Activated naive CD4-positive, alpha-beta T cell treated with anti-CD3 and anti-CD28 coated beads, Interleukin-2, amount 10 ng/mL, durations not matched to agents 7 days and 5 days (primary cell): ENCODE results near the gene HDHD2.

Source experiments
- CTCF ChIA-PET: fragments of 350-600 bp; sonication (Branson Sonifier 250); formaldehyde crosslinking; loops from one replicate; lab custom pipeline; 2021; ENCODE audit warnings: antibody characterized with exemption; lab: Charles Lee
- DNase-seq: peaks from one replicate; pipeline ENCODE4 v3.0.0-alpha.2; 2020
- H3K27ac Mint-ChIP-seq: one replicate; pipeline ENCODE4 v1.8.0; 2021; ENCODE audit warnings: mild to moderate bottlenecking, moderate library complexity, mixed read lengths
- H3K27me3 Mint-ChIP-seq: one replicate; pipeline ENCODE4 v1.8.0; 2021; ENCODE audit warnings: mild to moderate bottlenecking, mixed read lengths
- H3K36me3 Mint-ChIP-seq: one replicate; pipeline ENCODE4 v1.8.0; 2021; ENCODE audit warnings: mixed read lengths
- H3K4me1 Mint-ChIP-seq: one replicate; pipeline ENCODE4 v1.8.0; 2021; ENCODE audit warnings: mixed read lengths
- H3K4me3 Mint-ChIP-seq: one replicate; pipeline ENCODE4 v1.8.0; 2021; ENCODE audit warnings: mild to moderate bottlenecking, moderate library complexity, mixed read lengths
- H3K9me3 Mint-ChIP-seq: one replicate; pipeline ENCODE4 v1.8.0; 2021; ENCODE audit warnings: mixed read lengths

Gene HDHD2

GRCh38 chr18:47115205-47115604, 35.1 kb downstream of the HDHD2 start:
- no peak overlapping the region for H3K27ac Mint-ChIP-seq
- DNase-seq: no peak
- H3K9me3 Mint-ChIP-seq: no peaks in the 10 kb centered on the region
- no peak overlapping the region for H3K4me3 Mint-ChIP-seq
- H3K36me3 Mint-ChIP-seq: peaks cover 28% of the 10 kb centered on the region
- H3K27me3 Mint-ChIP-seq: no peaks in the 10 kb centered on the region
- H3K4me1 Mint-ChIP-seq: peaks cover 1% of the 10 kb centered on the region
- CTCF ChIA-PET: interaction anchor here (1.3 kb wide), 1 partner anchor 16 kb away, joined by 3 read pairs; no protein-coding TSS in a partner anchor

GRCh38 chr18:47113796-47114540, 36.3 kb downstream of the HDHD2 start:
- Mint-ChIP-seq H3K36me3 (peaks cover 27% of the 10 kb centered on the region), H3K4me3 (no peak overlapping the region), H3K4me1 (no peaks in the 10 kb centered on the region), H3K27ac (no peak overlapping the region), H3K27me3 (no peaks in the 10 kb centered on the region), H3K9me3 (no peaks in the 10 kb centered on the region)
- no peak for DNase-seq
- CTCF ChIA-PET: no interaction called here

- H3K4me3 Mint-ChIP-seq: no peak overlapping the region
- H3K27me3 Mint-ChIP-seq: no peaks in the 10 kb centered on the region
- H3K4me1 Mint-ChIP-seq: no peaks in the 10 kb centered on the region
- CTCF ChIA-PET: interaction anchor here (1.2 kb wide), 1 partner anchor 94 kb away, joined by 5 read pairs; no protein-coding TSS in a partner anchor
- H3K36me3 Mint-ChIP-seq: peaks cover 29% of the 10 kb centered on the region
- H3K27ac Mint-ChIP-seq: no peak overlapping the region
- no peaks in the 10 kb centered on the region for H3K9me3 Mint-ChIP-seq
- DNase-seq: no peak
Measured at GRCh38 chr18:47110492-47111274, 39.6 kb downstream of the HDHD2 start.

DNA sequence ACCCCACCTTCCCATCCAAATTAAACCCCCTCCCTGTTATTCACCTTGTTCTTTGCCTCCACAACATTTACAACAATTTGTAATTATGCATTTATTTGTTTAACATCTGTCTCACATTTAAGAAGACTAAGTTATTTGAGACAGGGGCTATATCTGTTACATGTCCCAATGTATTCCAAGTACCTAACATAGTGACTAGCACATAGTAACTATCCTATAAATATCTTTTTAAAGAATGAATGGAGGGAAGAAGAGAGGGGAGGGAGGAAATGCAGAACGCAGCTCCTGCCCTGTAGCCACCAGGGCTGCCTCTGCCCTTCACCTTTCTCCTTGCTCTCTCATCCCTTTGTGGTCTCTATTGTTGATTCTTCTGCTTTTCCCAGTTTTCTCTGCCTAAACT, 40.6 kb downstream of the HDHD2 start:
- no peak for DNase-seq
- CTCF ChIA-PET: interaction anchor here (1.2 kb wide), 1 partner anchor 95 kb away, joined by 5 read pairs; no protein-coding TSS in a partner anchor
- H3K4me1 Mint-ChIP-seq: no peaks in the 10 kb centered on the region
- H3K4me3 Mint-ChIP-seq: no peak overlapping the region
- H3K36me3 Mint-ChIP-seq: peaks cover 29% of the 10 kb centered on the region
- H3K27me3 Mint-ChIP-seq: no peaks in the 10 kb centered on the region
- H3K9me3 Mint-ChIP-seq: no peaks in the 10 kb centered on the region
- H3K27ac Mint-ChIP-seq: no peak overlapping the region

GRCh38 chr18:47108998-47109405, 41.3 kb downstream of the HDHD2 start:
- no peaks in the 10 kb centered on the region for H3K4me1 Mint-ChIP-seq
- DNase-seq: no peak
- no peaks in the 10 kb centered on the region for H3K9me3 Mint-ChIP-seq
- H3K27me3 Mint-ChIP-seq: no peaks in the 10 kb centered on the region
- H3K27ac Mint-ChIP-seq: no peak overlapping the region
- peaks cover 28% of the 10 kb centered on the region for H3K36me3 Mint-ChIP-seq
- CTCF ChIA-PET: no interaction called here
- H3K4me3 Mint-ChIP-seq: no peak overlapping the region

DNA sequence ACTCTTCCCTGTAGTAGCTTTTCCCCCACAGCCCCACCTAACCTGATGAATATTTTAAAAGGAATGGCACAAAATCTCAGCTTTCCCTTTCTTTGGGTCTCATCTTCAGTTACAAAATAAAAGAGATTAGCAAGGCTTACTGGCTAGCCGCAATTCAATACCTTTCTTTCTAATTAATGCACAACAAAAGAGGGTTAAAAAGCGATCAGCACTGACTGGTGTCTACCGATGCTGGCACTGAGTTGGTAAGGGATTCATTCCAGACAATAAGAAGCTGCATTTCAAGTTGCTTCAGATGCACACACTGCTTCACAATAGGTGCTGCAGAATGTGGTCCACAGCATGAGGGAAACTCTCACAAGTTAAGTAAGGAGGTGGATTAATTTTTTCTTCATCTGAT, 41.9 kb downstream of the HDHD2 start:
- Mint-ChIP-seq H3K9me3 (no peaks in the 10 kb centered on the region), H3K4me3 (no peak overlapping the region), H3K27ac (no peak overlapping the region), H3K27me3 (no peaks in the 10 kb centered on the region), H3K36me3 (peaks cover 28% of the 10 kb centered on the region), H3K4me1 (no peaks in the 10 kb centered on the region)
- DNase-seq: no peak
- CTCF ChIA-PET: no interaction called here

- H3K36me3 Mint-ChIP-seq: peaks cover 4% of the 10 kb centered on the region
- H3K27ac Mint-ChIP-seq: no peak overlapping the region
- CTCF ChIA-PET: interaction anchor here (0.5 to 4.5 kb wide), 6 partner anchors 11 to 960 kb away, joined by 3 to 44 read pairs (median 3); no protein-coding TSS in a partner anchor
- H3K27me3 Mint-ChIP-seq: no peaks in the 10 kb centered on the region
- DNase-seq: peak; percentile 72
- H3K9me3 Mint-ChIP-seq: no peaks in the 10 kb centered on the region
- no peaks in the 10 kb centered on the region for H3K4me1 Mint-ChIP-seq
- no peak overlapping the region for H3K4me3 Mint-ChIP-seq
Measured at GRCh38 chr18:47100212-47100831, 50.0 kb downstream of the HDHD2 start.

DNA sequence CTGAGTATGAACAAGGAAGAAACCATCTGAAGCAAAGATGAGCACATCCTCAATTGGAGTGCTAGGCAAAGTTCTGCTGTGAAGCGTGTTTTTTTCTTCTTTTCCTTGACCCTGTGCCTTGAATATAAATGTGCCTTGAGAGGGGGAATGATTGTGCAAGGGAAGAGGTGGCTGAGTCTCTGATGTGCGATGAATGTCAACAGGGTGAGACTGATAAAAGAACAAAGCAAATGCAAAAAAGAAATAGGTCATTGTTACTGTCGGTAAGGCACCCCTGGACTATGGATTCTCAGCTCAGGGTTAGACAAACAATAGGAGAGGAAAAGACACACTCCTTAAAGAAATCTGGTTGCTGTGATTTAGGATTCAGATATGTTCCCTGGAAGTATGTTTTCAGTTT, 54.5 kb downstream of the HDHD2 start:
- H3K4me1 Mint-ChIP-seq: no peaks in the 10 kb centered on the region
- no peaks in the 10 kb centered on the region for H3K9me3 Mint-ChIP-seq
- no peaks in the 10 kb centered on the region for H3K27me3 Mint-ChIP-seq
- no peak overlapping the region for H3K4me3 Mint-ChIP-seq
- H3K27ac Mint-ChIP-seq: no peak overlapping the region
- no peak for DNase-seq
- no peaks in the 10 kb centered on the region for H3K36me3 Mint-ChIP-seq
- CTCF ChIA-PET: no interaction called here

GRCh38 chr18:47087676-47088075, 62.6 kb downstream of the HDHD2 start:
- Mint-ChIP-seq H3K36me3 (no peaks in the 10 kb centered on the region), H3K27ac (no peak overlapping the region), H3K27me3 (no peaks in the 10 kb centered on the region), H3K4me1 (no peaks in the 10 kb centered on the region), H3K9me3 (no peaks in the 10 kb centered on the region), H3K4me3 (no peak overlapping the region)
- CTCF ChIA-PET: no interaction called here
- no peak for DNase-seq

DNA sequence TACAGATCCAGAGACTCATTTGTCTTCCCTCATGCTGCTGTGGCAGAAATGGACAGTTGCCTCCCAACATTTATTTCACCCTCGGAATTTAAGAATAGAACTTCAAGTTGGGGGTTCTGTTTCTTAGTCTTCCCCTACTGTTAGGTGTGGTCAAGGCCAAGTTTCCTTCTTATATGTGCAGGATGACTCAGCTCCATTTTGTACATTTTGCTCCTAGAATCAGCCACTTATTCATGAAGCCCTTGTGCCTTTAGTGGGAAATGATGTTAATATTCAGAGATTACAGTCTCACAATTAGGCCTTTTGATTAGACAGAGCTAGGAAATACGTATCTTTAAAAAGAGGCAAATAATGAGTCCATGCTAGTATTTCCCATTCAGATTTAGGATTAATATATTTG, 68.7 kb downstream of the HDHD2 start:
- Mint-ChIP-seq H3K4me3 (no peak overlapping the region), H3K27me3 (no peaks in the 10 kb centered on the region), H3K9me3 (no peaks in the 10 kb centered on the region), H3K27ac (no peak overlapping the region), H3K4me1 (no peaks in the 10 kb centered on the region), H3K36me3 (no peaks in the 10 kb centered on the region)
- CTCF ChIA-PET: interaction anchor here (1.2 kb wide), 1 partner anchor 123 kb away, joined by 4 read pairs; no protein-coding TSS in a partner anchor
- DNase-seq: no peak

GRCh38 chr18:47080872-47081271, 69.4 kb downstream of the HDHD2 start:
- H3K4me1 Mint-ChIP-seq: no peaks in the 10 kb centered on the region
- DNase-seq: no peak
- no peaks in the 10 kb centered on the region for H3K36me3 Mint-ChIP-seq
- no peak overlapping the region for H3K27ac Mint-ChIP-seq
- CTCF ChIA-PET: no interaction called here
- H3K9me3 Mint-ChIP-seq: no peaks in the 10 kb centered on the region
- no peak overlapping the region for H3K4me3 Mint-ChIP-seq
- no peaks in the 10 kb centered on the region for H3K27me3 Mint-ChIP-seq

- Mint-ChIP-seq H3K27me3 (peaks cover 3% of the 10 kb centered on the region), H3K27ac (no peak overlapping the region), H3K36me3 (no peaks in the 10 kb centered on the region), H3K9me3 (no peaks in the 10 kb centered on the region), H3K4me3 (no peak overlapping the region), H3K4me1 (no peaks in the 10 kb centered on the region)
- CTCF ChIA-PET: no interaction called here
- DNase-seq: no peak
Measured at GRCh38 chr18:47077111-47077510, 73.2 kb downstream of the HDHD2 start.

- Mint-ChIP-seq H3K4me3 (no peak overlapping the region), H3K9me3 (no peaks in the 10 kb centered on the region), H3K36me3 (no peaks in the 10 kb centered on the region), H3K27me3 (peaks cover 3% of the 10 kb centered on the region), H3K4me1 (no peaks in the 10 kb centered on the region), H3K27ac (no peak overlapping the region)
- CTCF ChIA-PET: interaction anchor here (1.0 kb wide), 3 partner anchors 24 to 130 kb away, joined by 3 to 5 read pairs (median 3); no protein-coding TSS in a partner anchor
- no peak for DNase-seq
Measured at GRCh38 chr18:47075098-47075883, 75.0 kb downstream of the HDHD2 start.

- H3K4me1 Mint-ChIP-seq: no peaks in the 10 kb centered on the region
- H3K9me3 Mint-ChIP-seq: no peaks in the 10 kb centered on the region
- peaks cover 3% of the 10 kb centered on the region for H3K27me3 Mint-ChIP-seq
- no peak overlapping the region for H3K4me3 Mint-ChIP-seq
- CTCF ChIA-PET: no interaction called here
- no peaks in the 10 kb centered on the region for H3K36me3 Mint-ChIP-seq
- no peak overlapping the region for H3K27ac Mint-ChIP-seq
- no peak for DNase-seq
Measured at GRCh38 chr18:47067648-47068047, 82.7 kb downstream of the HDHD2 start.
